Measurements from ENCODE around the gene APAF1. TPM values are rescaled to one million over a fixed set of nuclear protein-coding genes. Genes with fewer than 3 reads are reported as not detected.
"Not testable (repeated sequence)": the region's sequence is repeated elsewhere in the genome, so short reads cannot be mapped to it uniquely, and the experiment has no call there.

APAF1 gene
- total and polyA plus RNA-seq, 9 of the 15 experiments (the other 6 are each of a cell fraction or from before 2014, with no cell fraction given), result 5.1 to 15.7 (median 9.9) TPM

- intact Hi-C loops (cut with micrococcal nuclease); H3K9me1 ChIP-seq (ENCODE audit: control insufficient read depth, insufficient read depth, low read length); H3K27me3 ChIP-seq (ENCODE audit: control insufficient read depth in 2 of 2, insufficient read depth in 2 of 2, low read length in 2 of 2); ATAC-seq; CTCF ChIA-PET (ENCODE audit: low intra/inter-chr PET ratio); H3K27ac ChIP-seq (ENCODE audit: extremely low read depth, low read depth, low read length); in situ Hi-C loops (cut with MboI); FAIRE-seq; H2AFZ ChIP-seq (ENCODE audit: low read depth, low read length); H3K4me3 ChIP-seq; H3K9ac ChIP-seq (ENCODE audit: insufficient read depth in 1 of 2, low read depth in 2 of 2, low read length in 2 of 2); H3K9me3 ChIP-seq (replicated peaks; ENCODE audit: control insufficient read depth, insufficient read depth, low read depth, low read length); DNase-seq (ENCODE audit: extremely low read depth in 1 of 4, low spot score in 3 of 4); BruUV-seq (replicated peaks); H3K4me2 ChIP-seq (ENCODE audit: insufficient read depth, low read length): not testable (repeated sequence)
- 0 out of 2 replicates have a peak, but pooled peaks have one; percentile 35 for TF ChIP-seq SUPT5H (IDR thresholded peaks at IDR 0.05)
- H3K79me2 ChIP-seq (ENCODE audit: control insufficient read depth, insufficient read depth, low read length), result peaks cover 69% of the 10 kb centered on the region
- peaks cover 29% of the 10 kb centered on the region for H4K20me1 ChIP-seq (replicated peaks; ENCODE audit: control insufficient read depth, insufficient read depth, low read length)
- WGBS (ENCODE audit: insufficient coverage, low coverage, missing lambda C conversion rate), result 94% methylated on average over 4 of the region's 5 CpGs
- POLR2A ChIA-PET, result interaction anchor here (0.6 to 7.2 kb wide), 6 partner anchors 9 to 141 kb away, joined by 3 to 96 read pairs (median 4); no protein-coding TSS in a partner anchor
- H3K36me3 ChIP-seq (ENCODE audit: control insufficient read depth, insufficient read depth, low read length), result peaks cover 85% of the 10 kb centered on the region
- peaks cover 9 to 11% of the 10 kb centered on the region in 2 experiments; a peak in 4 of 5 replicates for H3K4me1 ChIP-seq (replicated peaks in 1 of 2; ENCODE audit: control insufficient read depth in 2 of 2, insufficient read depth in 2 of 2, low read length in 2 of 2)
Observed at GRCh38 chr12:98597313-98597712, 47.8 kb upstream of the APAF1 start.

GRCh38 chr12:98601924-98602323 lies 43.2 kb upstream of the APAF1 start:
- Histone ChIP-seq H3K4me2 (ENCODE audit: insufficient read depth, low read length) (no peak overlapping the region), H3K9me1 (ENCODE audit: control insufficient read depth, insufficient read depth, low read length) (no peaks in the 10 kb centered on the region), H4K20me1 (replicated peaks; ENCODE audit: control insufficient read depth, insufficient read depth, low read length) (0 out of 2 replicates have a peak, but pooled peaks cover 5% of the 10 kb centered on the region), H2AFZ (ENCODE audit: low read depth, low read length) (no peak overlapping the region), H3K36me3 (ENCODE audit: control insufficient read depth, insufficient read depth, low read length) (peaks cover 70% of the 10 kb centered on the region), H3K4me3 (no peak overlapping the region), H3K79me2 (ENCODE audit: control insufficient read depth, insufficient read depth, low read length) (peaks cover 26% of the 10 kb centered on the region), H3K27ac (ENCODE audit: extremely low read depth, low read depth, low read length) (no peak overlapping the region), H3K9me3 (replicated peaks; ENCODE audit: control insufficient read depth, insufficient read depth, low read depth, low read length) (no peaks in the 10 kb centered on the region), H3K4me1 (replicated peaks in 1 of 2; ENCODE audit: control insufficient read depth in 2 of 2, insufficient read depth in 2 of 2, low read length in 2 of 2) (no peaks in the 10 kb centered on the region; a peak in 1 of 5 replicates), H3K27me3 (ENCODE audit: control insufficient read depth in 2 of 2, insufficient read depth in 2 of 2, low read length in 2 of 2) (no peaks in the 10 kb centered on the region), H3K9ac (ENCODE audit: insufficient read depth in 1 of 2, low read depth in 2 of 2, low read length in 2 of 2) (no peak overlapping the region)
- CTCF ChIA-PET (ENCODE audit: low intra/inter-chr PET ratio), result interaction anchor here (0.7 kb wide), 1 partner anchor 35 kb away, joined by 4 read pairs; no protein-coding TSS in a partner anchor
- no peak for TF ChIP-seq HIVEP1 (CRISPR knock-in tag; IDR thresholded peaks at IDR 0.05)
- TF ChIP-seq POLR2AphosphoS5 (IDR thresholded peaks at IDR 0.05; ENCODE audit: control insufficient read depth, insufficient read depth, low read depth, low read length), result peak; percentile 54; the same call in 1 of the 2 replicates
- TF ChIP-seq ATF4 (CRISPR knock-in tag; IDR thresholded peaks at IDR 0.05), result no peak
- TF ChIP-seq PML (IDR thresholded peaks at IDR 0.05; ENCODE audit: low read length), result 0 out of 2 replicates have a peak, but pooled peaks have one; percentile 13
- no peak for TF ChIP-seq RBM25 (IDR thresholded peaks at IDR 0.05; ENCODE audit: low read depth, low read length, severe bottlenecking)
- TF ChIP-seq PKNOX1 (IDR thresholded peaks at IDR 0.05), result peak; percentile 74
- in situ Hi-C loops (cut with MboI) (no loop called here), intact Hi-C loops (cut with micrococcal nuclease) (no loop called here)
- FAIRE-seq, result no peak
- POLR2A ChIA-PET, result interaction anchor here (0.7 to 9.6 kb wide), 10 partner anchors 7 to 166 kb away, joined by 3 to 96 read pairs (median 4); partner anchors contain the start of genes IKBIP and SLC25A3
- no peak for DNase-seq (ENCODE audit: extremely low read depth in 1 of 4, low spot score in 3 of 4)
- WGBS (ENCODE audit: insufficient coverage, low coverage, missing lambda C conversion rate), result 91% methylated on average over 4 of the region's 8 CpGs
- no TSS peak for BruUV-seq (replicated peaks)
- ATAC-seq, result peak; percentile 13; the same call in 2 of the 3 replicates

All from K562 (cell line).